Fibroblast of mammary gland (primary cell): ENCODE data around the gene ZNF70.

Source experiments
- DNase-seq: peaks from one replicate; pipeline ENCODE4 v3.0.0-alpha.2; 2010; ENCODE audit warnings: low read depth
- H3K4me3 ChIP-seq: 2 replicates; pipeline ENCODE4 v1.5.1; 2011; ENCODE audit warnings: low read depth, mild to moderate bottlenecking, low read length, moderate library complexity; ENCODE audit not compliant: control insufficient read depth
- TF ChIP-seq, protein P1 (sequence below): conservative IDR thresholded peaks from 2 replicates; pipeline ENCODE4 v1.5.1; 2011; ENCODE audit warnings: low read depth, low read length, inconsistent platforms; ENCODE audit not compliant: control insufficient read depth, insufficient read depth

Gene ZNF70

GRCh38 chr22:23750714-23751440 is at the start of gene ZNF70:
Gene ZNF70 (minus strand): TSS chr22:23751112. CDS start chr22:23745140, 5,972 bp downstream.
- TF ChIP-seq, protein P1, sequence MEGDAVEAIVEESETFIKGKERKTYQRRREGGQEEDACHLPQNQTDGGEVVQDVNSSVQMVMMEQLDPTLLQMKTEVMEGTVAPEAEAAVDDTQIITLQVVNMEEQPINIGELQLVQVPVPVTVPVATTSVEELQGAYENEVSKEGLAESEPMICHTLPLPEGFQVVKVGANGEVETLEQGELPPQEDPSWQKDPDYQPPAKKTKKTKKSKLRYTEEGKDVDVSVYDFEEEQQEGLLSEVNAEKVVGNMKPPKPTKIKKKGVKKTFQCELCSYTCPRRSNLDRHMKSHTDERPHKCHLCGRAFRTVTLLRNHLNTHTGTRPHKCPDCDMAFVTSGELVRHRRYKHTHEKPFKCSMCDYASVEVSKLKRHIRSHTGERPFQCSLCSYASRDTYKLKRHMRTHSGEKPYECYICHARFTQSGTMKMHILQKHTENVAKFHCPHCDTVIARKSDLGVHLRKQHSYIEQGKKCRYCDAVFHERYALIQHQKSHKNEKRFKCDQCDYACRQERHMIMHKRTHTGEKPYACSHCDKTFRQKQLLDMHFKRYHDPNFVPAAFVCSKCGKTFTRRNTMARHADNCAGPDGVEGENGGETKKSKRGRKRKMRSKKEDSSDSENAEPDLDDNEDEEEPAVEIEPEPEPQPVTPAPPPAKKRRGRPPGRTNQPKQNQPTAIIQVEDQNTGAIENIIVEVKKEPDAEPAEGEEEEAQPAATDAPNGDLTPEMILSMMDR, result no peak
- DNase-seq, result peak; percentile 69
- H3K4me3 ChIP-seq, result peak within 1 kb of the TSS; percentile 84

GRCh38 chr22:23796461-23796860 is 45.5 kb upstream of the ZNF70 start:
- TF ChIP-seq, protein P1, result no peak
- H3K4me3 ChIP-seq, result no peak overlapping the region
- DNase-seq, result peak; percentile 54

GRCh38 chr22:23793326-23793725 is 42.4 kb upstream of the ZNF70 start:
- TF ChIP-seq, protein P1, result no peak
- no peak for DNase-seq

GRCh38 chr22:23791738-23792645 is 41.1 kb upstream of the ZNF70 start:
- H3K4me3 ChIP-seq, result no peak overlapping the region
- TF ChIP-seq, protein P1, result no peak
- DNase-seq, result peak; percentile 35

More at GRCh38 chr22:23793326-23793725, 42.4 kb upstream of the ZNF70 start:
- no peak overlapping the region for H3K4me3 ChIP-seq

GRCh38 chr22:23790819-23791737 is 40.2 kb upstream of the ZNF70 start:
- peak; percentile 89 for DNase-seq
- H3K4me3 ChIP-seq, result no peak overlapping the region
- TF ChIP-seq, protein P1, result no peak

DNA sequence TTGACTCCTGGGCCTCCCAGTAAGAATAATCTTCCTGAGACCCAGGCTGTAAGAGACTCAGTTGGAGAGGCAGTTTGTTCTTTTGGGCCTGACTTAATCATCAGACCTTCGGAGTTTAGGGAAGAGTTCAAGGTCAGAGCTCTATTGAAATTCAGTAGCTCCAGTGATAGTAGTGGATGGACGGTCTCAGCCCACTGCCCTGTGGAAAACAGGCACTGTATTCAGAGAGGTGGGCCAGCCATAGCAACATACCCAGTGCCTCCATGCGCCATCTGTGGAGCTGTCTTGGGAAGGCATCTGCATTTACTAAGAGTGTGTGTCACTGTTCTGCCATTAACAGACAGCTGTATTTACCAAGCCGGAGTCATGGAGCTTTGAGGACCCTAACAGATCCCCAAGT is 38.7 kb upstream of the ZNF70 start:
- no peak for DNase-seq
- H3K4me3 ChIP-seq, result no peak overlapping the region
- TF ChIP-seq, protein P1, result peak; percentile 3
